Neutrophil (primary cell): Measurements from ENCODE around the gene LRIG3.

Source experiments
- H3K27ac ChIP-seq: fragments of 200-600 bp; sonication (generic); 2 replicates; pipeline ENCODE4 v1.5.1; 2016; ENCODE audit warnings: mild to moderate bottlenecking, moderate library complexity
- H3K27me3 ChIP-seq: fragments of 200-600 bp; sonication (generic); 2 replicates; pipeline ENCODE4 v1.6.0; 2016; ENCODE audit warnings: mild to moderate bottlenecking
- H3K36me3 ChIP-seq: fragments of 200-600 bp; sonication (generic); 2 replicates; pipeline ENCODE4 v1.5.1; 2017
- H3K4me1 ChIP-seq, 2 experiments: fragments of 200-600 bp in 1 of 2; sonication (generic) in 1 of 2; 1 replicate in 1 of 2; 2 replicates in 1 of 2; pipeline versions ENCODE4 v1.5.1 to v1.6.1; 2013 to 2016; ENCODE audit warnings: low read depth in 1 of 2, low read length in 1 of 2, mild to moderate bottlenecking in 1 of 2, moderate library complexity in 1 of 2; ENCODE audit not compliant: control insufficient read depth in 1 of 2, insufficient read depth in 1 of 2
- H3K4me3 ChIP-seq, 2 experiments: fragments of 200-600 bp in 1 of 2; sonication (generic) in 1 of 2; 1 replicate in 1 of 2; 2 replicates in 1 of 2; pipeline ENCODE4 v1.5.1; 2013 to 2016; ENCODE audit warnings: low read depth in 1 of 2, low read length in 1 of 2, mild to moderate bottlenecking in 1 of 2, moderate library complexity in 1 of 2
- H3K9me3 ChIP-seq: fragments of 200-600 bp; sonication (generic); 2 replicates; pipeline ENCODE4 v1.5.1; 2016
- CTCF ChIP-seq: fragments of 200-600 bp; sonication (generic); IDR thresholded peaks from 2 replicates; pipeline ENCODE4 v1.5.1; 2016; ENCODE audit warnings: antibody characterized with exemption

LRIG3 gene, protein sequence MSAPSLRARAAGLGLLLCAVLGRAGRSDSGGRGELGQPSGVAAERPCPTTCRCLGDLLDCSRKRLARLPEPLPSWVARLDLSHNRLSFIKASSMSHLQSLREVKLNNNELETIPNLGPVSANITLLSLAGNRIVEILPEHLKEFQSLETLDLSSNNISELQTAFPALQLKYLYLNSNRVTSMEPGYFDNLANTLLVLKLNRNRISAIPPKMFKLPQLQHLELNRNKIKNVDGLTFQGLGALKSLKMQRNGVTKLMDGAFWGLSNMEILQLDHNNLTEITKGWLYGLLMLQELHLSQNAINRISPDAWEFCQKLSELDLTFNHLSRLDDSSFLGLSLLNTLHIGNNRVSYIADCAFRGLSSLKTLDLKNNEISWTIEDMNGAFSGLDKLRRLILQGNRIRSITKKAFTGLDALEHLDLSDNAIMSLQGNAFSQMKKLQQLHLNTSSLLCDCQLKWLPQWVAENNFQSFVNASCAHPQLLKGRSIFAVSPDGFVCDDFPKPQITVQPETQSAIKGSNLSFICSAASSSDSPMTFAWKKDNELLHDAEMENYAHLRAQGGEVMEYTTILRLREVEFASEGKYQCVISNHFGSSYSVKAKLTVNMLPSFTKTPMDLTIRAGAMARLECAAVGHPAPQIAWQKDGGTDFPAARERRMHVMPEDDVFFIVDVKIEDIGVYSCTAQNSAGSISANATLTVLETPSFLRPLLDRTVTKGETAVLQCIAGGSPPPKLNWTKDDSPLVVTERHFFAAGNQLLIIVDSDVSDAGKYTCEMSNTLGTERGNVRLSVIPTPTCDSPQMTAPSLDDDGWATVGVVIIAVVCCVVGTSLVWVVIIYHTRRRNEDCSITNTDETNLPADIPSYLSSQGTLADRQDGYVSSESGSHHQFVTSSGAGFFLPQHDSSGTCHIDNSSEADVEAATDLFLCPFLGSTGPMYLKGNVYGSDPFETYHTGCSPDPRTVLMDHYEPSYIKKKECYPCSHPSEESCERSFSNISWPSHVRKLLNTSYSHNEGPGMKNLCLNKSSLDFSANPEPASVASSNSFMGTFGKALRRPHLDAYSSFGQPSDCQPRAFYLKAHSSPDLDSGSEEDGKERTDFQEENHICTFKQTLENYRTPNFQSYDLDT

GRCh38 chr12:58920102-58920960, at the start of gene LRIG3:
Gene LRIG3 (minus strand): TSS chr12:58920504. CDS start chr12:58920235, 269 bp downstream.
- Histone ChIP-seq H3K27me3 (peaks cover 65% of the 10 kb centered on the region), H3K27ac (no peak within 1 kb of the TSS), H3K4me1 (no peaks in the 10 kb centered on the region), H3K36me3 (no peaks in the 10 kb centered on the region), H3K9me3 (no peaks in the 10 kb centered on the region), H3K4me3 (no peak within 1 kb of the TSS)
- TF ChIP-seq CTCF: no peak

DNA sequence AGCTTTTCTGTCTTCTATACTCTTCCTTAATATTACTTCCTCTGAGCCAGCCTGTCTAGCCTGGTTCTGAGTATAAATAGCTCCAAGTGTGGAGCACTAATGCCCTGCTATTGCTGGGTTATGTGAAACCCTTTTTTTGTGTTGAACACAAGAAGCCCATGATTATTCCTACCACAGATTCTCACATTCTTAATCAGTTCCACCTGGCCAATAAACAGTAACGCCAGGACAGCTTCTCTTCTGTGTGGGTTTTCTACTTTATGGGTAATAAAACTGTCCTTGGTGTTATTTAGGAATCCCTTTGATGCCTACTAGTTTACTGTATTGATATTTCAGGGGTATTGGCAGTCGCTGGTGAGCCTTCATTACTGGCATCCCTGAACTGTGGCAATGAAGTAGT, 48.9 kb upstream of the LRIG3 start:
- Histone ChIP-seq H3K4me1 (no peaks in the 10 kb centered on the region), H3K27ac (no peak overlapping the region), H3K4me3 (no peak overlapping the region), H3K9me3 (no peaks in the 10 kb centered on the region), H3K36me3 (no peaks in the 10 kb centered on the region), H3K27me3 (no peaks in the 10 kb centered on the region)
- TF ChIP-seq CTCF: no peak

- Histone ChIP-seq H3K4me3 (no peak overlapping the region), H3K9me3 (no peaks in the 10 kb centered on the region), H3K36me3 (no peaks in the 10 kb centered on the region), H3K27ac (no peak overlapping the region), H3K4me1 (no peaks in the 10 kb centered on the region), H3K27me3 (no peaks in the 10 kb centered on the region)
- TF ChIP-seq CTCF: no peak
Measured at GRCh38 chr12:58967561-58967960, 47.3 kb upstream of the LRIG3 start.

- Histone ChIP-seq H3K4me3 (no peak overlapping the region), H3K27me3 (no peaks in the 10 kb centered on the region), H3K27ac (no peak overlapping the region), H3K4me1 (no peaks in the 10 kb centered on the region), H3K36me3 (no peaks in the 10 kb centered on the region), H3K9me3 (no peaks in the 10 kb centered on the region)
- TF ChIP-seq CTCF: no peak
Measured at GRCh38 chr12:58966939-58967338, 46.6 kb upstream of the LRIG3 start.

- Histone ChIP-seq H3K4me3 (no peak overlapping the region), H3K27me3 (no peaks in the 10 kb centered on the region), H3K36me3 (no peaks in the 10 kb centered on the region), H3K27ac (no peak overlapping the region), H3K4me1 (no peaks in the 10 kb centered on the region), H3K9me3 (no peaks in the 10 kb centered on the region)
- no peak for TF ChIP-seq CTCF
Measured at GRCh38 chr12:58965568-58965967, 45.3 kb upstream of the LRIG3 start.
